ENCODE measurements around the gene CCDC158.

DNA sequence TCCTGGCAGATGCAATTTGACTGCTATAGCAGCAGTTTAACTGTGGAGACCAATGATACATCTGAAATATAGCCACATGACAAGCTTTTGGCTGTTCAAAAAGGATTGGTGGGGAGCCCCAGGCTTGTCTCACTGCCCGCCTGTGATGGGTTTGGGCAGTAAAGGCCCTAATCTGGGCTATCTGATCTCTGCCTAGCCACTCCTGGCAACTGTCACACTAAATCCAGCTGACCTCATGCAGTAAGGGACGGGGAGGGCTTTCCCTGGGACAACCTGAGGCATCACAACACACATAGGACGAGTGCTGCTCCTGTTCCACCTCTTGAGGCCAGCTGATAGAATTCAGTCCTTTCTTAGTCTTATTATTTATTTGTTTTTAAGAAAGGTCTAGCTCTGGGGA, 56.2 kb downstream of the CCDC158 start:
- TF ChIP-seq, protein P1, sequence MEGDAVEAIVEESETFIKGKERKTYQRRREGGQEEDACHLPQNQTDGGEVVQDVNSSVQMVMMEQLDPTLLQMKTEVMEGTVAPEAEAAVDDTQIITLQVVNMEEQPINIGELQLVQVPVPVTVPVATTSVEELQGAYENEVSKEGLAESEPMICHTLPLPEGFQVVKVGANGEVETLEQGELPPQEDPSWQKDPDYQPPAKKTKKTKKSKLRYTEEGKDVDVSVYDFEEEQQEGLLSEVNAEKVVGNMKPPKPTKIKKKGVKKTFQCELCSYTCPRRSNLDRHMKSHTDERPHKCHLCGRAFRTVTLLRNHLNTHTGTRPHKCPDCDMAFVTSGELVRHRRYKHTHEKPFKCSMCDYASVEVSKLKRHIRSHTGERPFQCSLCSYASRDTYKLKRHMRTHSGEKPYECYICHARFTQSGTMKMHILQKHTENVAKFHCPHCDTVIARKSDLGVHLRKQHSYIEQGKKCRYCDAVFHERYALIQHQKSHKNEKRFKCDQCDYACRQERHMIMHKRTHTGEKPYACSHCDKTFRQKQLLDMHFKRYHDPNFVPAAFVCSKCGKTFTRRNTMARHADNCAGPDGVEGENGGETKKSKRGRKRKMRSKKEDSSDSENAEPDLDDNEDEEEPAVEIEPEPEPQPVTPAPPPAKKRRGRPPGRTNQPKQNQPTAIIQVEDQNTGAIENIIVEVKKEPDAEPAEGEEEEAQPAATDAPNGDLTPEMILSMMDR (IDR thresholded peaks at IDR 0.05), result no peak
- no peak for TF ChIP-seq POLR2A (IDR thresholded peaks at IDR 0.05)

Data from heart left ventricle (tissue), 13 donors.